ENCODE measurements around the gene JMJD6. TPM values are rescaled to one million over a fixed set of nuclear protein-coding genes. Genes with fewer than 3 reads are reported as not detected.

JMJD6 gene
- total RNA-seq, 1 experiment from 2014 or later: 28.9 TPM

DNA sequence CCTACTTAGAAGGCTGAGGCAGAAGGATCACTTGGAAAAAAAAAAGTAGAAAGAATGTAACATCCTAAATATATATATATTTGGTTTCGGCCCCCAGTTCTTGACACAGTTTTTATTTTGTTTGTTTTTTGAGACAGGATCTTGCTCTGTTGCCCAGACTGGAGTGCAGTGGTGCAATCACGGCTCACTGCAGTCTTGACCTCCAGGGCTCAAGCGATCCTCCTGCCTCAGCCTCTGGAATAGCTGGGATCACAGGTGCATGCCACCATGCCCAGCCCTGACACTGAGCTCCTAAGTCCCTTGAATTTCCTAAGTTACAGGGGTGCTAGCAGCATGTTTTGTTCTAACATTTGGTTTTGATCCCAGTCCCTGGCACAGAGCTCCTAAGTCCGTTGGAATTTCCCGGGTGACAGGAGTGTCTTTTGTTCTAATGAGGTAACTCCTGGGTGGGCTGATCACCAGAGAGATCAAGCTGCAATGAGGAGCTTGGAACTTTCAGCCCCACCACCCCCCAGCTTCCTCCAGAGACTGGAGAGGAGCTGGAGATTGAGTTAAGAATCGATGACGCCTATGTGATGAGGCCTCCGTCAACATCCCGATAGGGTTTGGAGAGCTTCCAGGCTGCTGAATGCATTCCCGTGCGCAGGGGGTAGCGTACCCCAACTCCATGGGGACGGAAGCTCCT, 35.7 kb downstream of the JMJD6 start:
- Histone ChIP-seq H3K18ac (ENCODE audit: insufficient read length, low read depth, low read length) (no peak overlapping the region), H3K56ac (ENCODE audit: insufficient read length, low read depth, low read length) (no peak overlapping the region), H3K23ac (ENCODE audit: insufficient read length, low read depth, low read length) (no peak overlapping the region), H2BK12ac (ENCODE audit: insufficient read length, low read depth, low read length) (no peak overlapping the region), H2BK120ac (ENCODE audit: low read depth, low read length, poor library complexity, severe bottlenecking) (no peak overlapping the region), H4K5ac (ENCODE audit: insufficient read length, low read depth, low read length) (no peak overlapping the region), H3K9me3 (ENCODE audit: control insufficient read depth, low read depth, low read length) (no peaks in the 10 kb centered on the region), H3K23me2 (ENCODE audit: insufficient read length, low read depth, low read length, poor library complexity, severe bottlenecking) (peaks cover 3% of the 10 kb centered on the region), H3K4me2 (ENCODE audit: insufficient read depth, insufficient read length, low read length) (no peak overlapping the region), H3K4ac (ENCODE audit: low read depth, low read length) (no peak overlapping the region), H3K27me3 (ENCODE audit: insufficient read depth, low read length) (no peaks in the 10 kb centered on the region), H2BK15ac (ENCODE audit: low read depth, low read length) (no peak overlapping the region), H2AFZ (ENCODE audit: low read length) (no peak overlapping the region), H2BK5ac (ENCODE audit: insufficient read length, low read length) (no peak overlapping the region), H3K79me2 (ENCODE audit: insufficient read depth, low read length) (no peaks in the 10 kb centered on the region), H2AK5ac (ENCODE audit: insufficient read length, low read length) (no peak overlapping the region), H3K4me1 (ENCODE audit: insufficient read depth, low read length) (peaks cover 3% of the 10 kb centered on the region; the same call in 1 of the 2 replicates), H2BK20ac (ENCODE audit: low read depth, low read length, poor library complexity, severe bottlenecking) (no peak overlapping the region), H4K20me1 (ENCODE audit: control insufficient read depth, insufficient read depth, insufficient read length) (no peaks in the 10 kb centered on the region), H4K8ac (replicated peaks; ENCODE audit: insufficient read length, low read depth, low read length) (no peak overlapping the region), H4K91ac (ENCODE audit: insufficient read length, low read depth, low read length) (no peak overlapping the region), H3K14ac (ENCODE audit: insufficient read depth, low read length) (no peak overlapping the region), H3K27ac (ENCODE audit: insufficient read length, low read depth, low read length) (no peak overlapping the region), H3K9ac (ENCODE audit: extremely low read depth, insufficient read length, low read length) (no peak overlapping the region), H3K79me1 (ENCODE audit: insufficient read depth, low read depth, low read length, poor library complexity, severe bottlenecking) (no peaks in the 10 kb centered on the region), H3T11ph (ENCODE audit: low read length) (no peak overlapping the region)
- Mint-ChIP-seq H3K27me3 (ENCODE audit: low read depth) (no peaks in the 10 kb centered on the region), H3K4me3 (no peak overlapping the region), H3K27ac (no peak overlapping the region), H3K9me3 (no peaks in the 10 kb centered on the region), H3K36me3 (ENCODE audit: insufficient read depth in 1 of 3, low read depth in 3 of 3) (no peaks in the 10 kb centered on the region), H3K4me1 (peaks cover 16 to 30% of the 10 kb centered on the region in 2 experiments)
- no peak for DNase-seq
- TF ChIP-seq, protein P1, sequence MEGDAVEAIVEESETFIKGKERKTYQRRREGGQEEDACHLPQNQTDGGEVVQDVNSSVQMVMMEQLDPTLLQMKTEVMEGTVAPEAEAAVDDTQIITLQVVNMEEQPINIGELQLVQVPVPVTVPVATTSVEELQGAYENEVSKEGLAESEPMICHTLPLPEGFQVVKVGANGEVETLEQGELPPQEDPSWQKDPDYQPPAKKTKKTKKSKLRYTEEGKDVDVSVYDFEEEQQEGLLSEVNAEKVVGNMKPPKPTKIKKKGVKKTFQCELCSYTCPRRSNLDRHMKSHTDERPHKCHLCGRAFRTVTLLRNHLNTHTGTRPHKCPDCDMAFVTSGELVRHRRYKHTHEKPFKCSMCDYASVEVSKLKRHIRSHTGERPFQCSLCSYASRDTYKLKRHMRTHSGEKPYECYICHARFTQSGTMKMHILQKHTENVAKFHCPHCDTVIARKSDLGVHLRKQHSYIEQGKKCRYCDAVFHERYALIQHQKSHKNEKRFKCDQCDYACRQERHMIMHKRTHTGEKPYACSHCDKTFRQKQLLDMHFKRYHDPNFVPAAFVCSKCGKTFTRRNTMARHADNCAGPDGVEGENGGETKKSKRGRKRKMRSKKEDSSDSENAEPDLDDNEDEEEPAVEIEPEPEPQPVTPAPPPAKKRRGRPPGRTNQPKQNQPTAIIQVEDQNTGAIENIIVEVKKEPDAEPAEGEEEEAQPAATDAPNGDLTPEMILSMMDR (conservative IDR thresholded peaks at IDR 0.05): no peak
- WGBS (ENCODE audit: extremely low coverage, insufficient read length, low lambda C conversion rate): no CpG with 5 or more reads among the region's 13 CpGs

Data from H9 (cell line).